Transverse colon (tissue), 4 donors: ENCODE measurements around the gene FLOT2. TPM values are rescaled to one million over a fixed set of nuclear protein-coding genes. Genes with fewer than 3 reads are reported as not detected.

ENCODE experiments used
- DNase-seq: peaks from one replicate; pipeline ENCODE4 v3.0.0-alpha.2; 2019
- H3K27ac ChIP-seq, 4 donors: fragments of 200-600 bp; sonication (generic); 2 replicates each; pipeline ENCODE4 v1.5.1; 2016 to 2018; ENCODE audit warnings: inconsistent platforms in 4 of 4
- H3K27me3 ChIP-seq: fragments of 200-600 bp; sonication (generic); 2 replicates; pipeline ENCODE4 v1.5.1; 2017; ENCODE audit warnings: inconsistent platforms
- H3K36me3 ChIP-seq, 4 donors: fragments of 200-600 bp; sonication (generic); 2 replicates each; pipeline ENCODE4 v1.5.1; 2017 to 2019; ENCODE audit warnings: inconsistent platforms in 4 of 4
- H3K4me1 ChIP-seq, 4 donors: fragments of 200-600 bp; sonication (generic); 2 replicates each; pipeline ENCODE4 v1.5.1; 2017 to 2020; ENCODE audit warnings: inconsistent platforms in 4 of 4
- H3K4me3 ChIP-seq, 4 donors: fragments of 200-600 bp; sonication (generic); 1 replicate in 1 of 4; 2 replicates in 3 of 4; pipeline versions ENCODE4 v1.5.1 to v1.6.1; 2017 to 2019; ENCODE audit warnings: inconsistent platforms in 4 of 4
- H3K9me3 ChIP-seq, 2 donors: fragments of 200-600 bp; sonication (generic); 2 replicates each; pipeline ENCODE4 v1.5.1; 2017 to 2019; ENCODE audit warnings: inconsistent platforms in 2 of 2
- EP300 ChIP-seq: sonication (generic); formaldehyde crosslinking; IDR thresholded peaks from one replicate; pipeline ENCODE4 v1.6.1; 2017; ENCODE audit warnings: antibody characterized with exemption, low read depth
- POLR2A ChIP-seq: fragments of 450-650 bp; IDR thresholded peaks from one replicate; pipeline ENCODE4 v1.6.1; 2016; ENCODE audit warnings: antibody characterized with exemption, mild to moderate bottlenecking, moderate library complexity
- POLR2AphosphoS5 ChIP-seq, 3 donors: sonication (generic); formaldehyde crosslinking; IDR thresholded peaks; one replicate each; pipeline ENCODE4 v1.6.1; 2016; ENCODE audit warnings: antibody characterized with exemption in 3 of 3
- WGBS, 2 donors: methylation state at CpG; one replicate each; pipeline ENCODE4 v1.1.5; 2018; ENCODE audit warnings: low coverage in 1 of 2; 5-methylcytosine and 5-hydroxymethylcytosine counted together
- in situ Hi-C, 4 donors: fragments of 200-750 bp; cut with MboI; loops; one replicate each; pipeline versions ENCODE4 v1.15.0 to v1.15.1; 2017; ENCODE audit warnings: low sequenced_read_pairs in 3 of 4, low pct_ligation_motif_present in 1 of 4, low pct_unique_long_range_greater_than_20kb in 1 of 4
- intact Hi-C: fragments of 100-400 bp; cut with DNase I; formaldehyde crosslinking; loops from one replicate; pipeline ENCODE4 v1.15.1; 2023; ENCODE audit warnings: low total_unique reads
- total RNA-seq, 4 donors: library from RNA; depleted of rRNA; stranded (reverse); fragments of >200 nt; gene quantifications; one replicate each; pipeline ENCODE4 v1.1.0, GENCODE V29; 2016
- TF ChIP-seq, protein P1 (sequence below), 5 experiments: fragments of 200-600 bp in 3 of 5; fragments of 450-650 bp in 2 of 5; sonication (generic) in 3 of 5; IDR thresholded peaks; 1 replicate in 2 of 5; 2 replicates in 3 of 5; pipeline ENCODE4 v1.5.1; 2016 to 2017; ENCODE audit warnings: antibody characterized with exemption in 5 of 5, inconsistent platforms in 3 of 5, mild to moderate bottlenecking in 2 of 5, moderate library complexity in 1 of 5

The FLOT2 gene
- total RNA-seq, 4 donors from 2014 or later: 35.8 to 95.8 (median 46.5) TPM

DNA sequence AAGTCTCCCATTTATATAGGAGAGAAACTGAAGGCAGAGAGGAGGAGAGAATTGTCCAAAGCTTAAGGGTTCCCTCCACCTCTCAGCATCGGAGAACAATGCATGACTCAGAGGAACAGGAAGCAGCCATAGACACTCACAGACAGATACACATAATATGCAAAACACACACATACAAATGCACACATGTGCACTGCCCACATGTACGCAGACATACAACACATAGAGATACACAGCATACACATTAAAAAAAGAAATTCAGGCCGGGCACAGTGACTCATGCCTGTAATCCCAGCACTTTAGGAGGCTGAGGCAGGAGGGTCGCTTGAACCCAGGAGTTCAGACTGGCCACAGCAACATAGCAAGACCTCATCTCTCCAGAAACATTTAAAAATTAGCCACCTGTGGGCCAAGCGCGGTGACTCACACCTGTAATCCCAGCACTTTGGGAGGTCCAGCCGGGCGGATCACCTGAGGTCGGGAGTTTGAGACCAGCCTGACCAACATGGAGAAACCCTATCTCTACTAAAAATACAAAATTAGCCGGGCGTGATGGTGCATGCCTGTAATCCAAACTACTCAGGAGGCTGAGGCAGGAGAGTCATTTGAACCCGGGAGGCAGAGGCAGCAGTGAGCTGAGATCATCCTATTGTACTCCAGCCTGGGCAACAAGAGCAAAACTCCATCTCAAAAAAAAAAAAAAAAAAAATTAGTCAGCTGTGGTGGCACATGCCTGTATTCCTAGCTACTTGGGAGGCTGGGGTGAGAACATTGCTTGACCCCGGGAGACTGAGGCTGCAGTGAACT lies 31.4 kb downstream of the FLOT2 start:
- 83 to 85% methylated on average over 3 to 13 of the region's 13 CpGs for WGBS, 2 donors
- intact Hi-C loops: no loop called here

GRCh38 chr17:28864991-28865849 lies 32.3 kb downstream of the FLOT2 start:
- 77% methylated on average over 11 of the region's 11 CpGs; no CpG with 5 or more reads in 1 of the 2 donors for WGBS, 2 donors
- H3K27me3 ChIP-seq: no peaks in the 10 kb centered on the region
- DNase-seq: peak; percentile 75
- in situ Hi-C loops: no loop called here
- TF ChIP-seq EP300 (no peak), POLR2AphosphoS5 (IDR thresholded peaks at IDR 0.05) (peak in 2 of 3 donors; percentile 48 to 59), POLR2A (peak; percentile 50)
- TF ChIP-seq, protein P1, sequence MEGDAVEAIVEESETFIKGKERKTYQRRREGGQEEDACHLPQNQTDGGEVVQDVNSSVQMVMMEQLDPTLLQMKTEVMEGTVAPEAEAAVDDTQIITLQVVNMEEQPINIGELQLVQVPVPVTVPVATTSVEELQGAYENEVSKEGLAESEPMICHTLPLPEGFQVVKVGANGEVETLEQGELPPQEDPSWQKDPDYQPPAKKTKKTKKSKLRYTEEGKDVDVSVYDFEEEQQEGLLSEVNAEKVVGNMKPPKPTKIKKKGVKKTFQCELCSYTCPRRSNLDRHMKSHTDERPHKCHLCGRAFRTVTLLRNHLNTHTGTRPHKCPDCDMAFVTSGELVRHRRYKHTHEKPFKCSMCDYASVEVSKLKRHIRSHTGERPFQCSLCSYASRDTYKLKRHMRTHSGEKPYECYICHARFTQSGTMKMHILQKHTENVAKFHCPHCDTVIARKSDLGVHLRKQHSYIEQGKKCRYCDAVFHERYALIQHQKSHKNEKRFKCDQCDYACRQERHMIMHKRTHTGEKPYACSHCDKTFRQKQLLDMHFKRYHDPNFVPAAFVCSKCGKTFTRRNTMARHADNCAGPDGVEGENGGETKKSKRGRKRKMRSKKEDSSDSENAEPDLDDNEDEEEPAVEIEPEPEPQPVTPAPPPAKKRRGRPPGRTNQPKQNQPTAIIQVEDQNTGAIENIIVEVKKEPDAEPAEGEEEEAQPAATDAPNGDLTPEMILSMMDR (IDR thresholded peaks at IDR 0.05): no peak
- no peaks in the 10 kb centered on the region for H3K9me3 ChIP-seq
- peaks cover 0 to 7% (median 3%) of the 10 kb centered on the region in 4 donors for H3K36me3 ChIP-seq
- peaks cover 4 to 20% (median 9%) of the 10 kb centered on the region in 4 donors for H3K4me1 ChIP-seq
- H3K4me3 ChIP-seq: no peak overlapping the region
- intact Hi-C loops: no loop called here
- H3K27ac ChIP-seq: peak overlapping the region; percentile 67 to 84 (median 75)

More for the DNA sequence above, 31.4 kb downstream of the FLOT2 start:
- H3K27me3 ChIP-seq: no peaks in the 10 kb centered on the region
- no peaks in the 10 kb centered on the region for H3K9me3 ChIP-seq
- peaks cover 4 to 20% (median 9%) of the 10 kb centered on the region in 4 donors for H3K4me1 ChIP-seq
- peak overlapping the region; percentile 67 to 84 (median 75) for H3K27ac ChIP-seq
- H3K36me3 ChIP-seq: no peaks in the 10 kb centered on the region
- TF ChIP-seq POLR2A: no peak
- TF ChIP-seq EP300: no peak
- no peak for TF ChIP-seq POLR2AphosphoS5 (IDR thresholded peaks at IDR 0.05)
- TF ChIP-seq, protein P1 (IDR thresholded peaks at IDR 0.05): no peak
- no peak overlapping the region for H3K4me3 ChIP-seq
- in situ Hi-C loops: no loop called here
- DNase-seq: no peak

DNA sequence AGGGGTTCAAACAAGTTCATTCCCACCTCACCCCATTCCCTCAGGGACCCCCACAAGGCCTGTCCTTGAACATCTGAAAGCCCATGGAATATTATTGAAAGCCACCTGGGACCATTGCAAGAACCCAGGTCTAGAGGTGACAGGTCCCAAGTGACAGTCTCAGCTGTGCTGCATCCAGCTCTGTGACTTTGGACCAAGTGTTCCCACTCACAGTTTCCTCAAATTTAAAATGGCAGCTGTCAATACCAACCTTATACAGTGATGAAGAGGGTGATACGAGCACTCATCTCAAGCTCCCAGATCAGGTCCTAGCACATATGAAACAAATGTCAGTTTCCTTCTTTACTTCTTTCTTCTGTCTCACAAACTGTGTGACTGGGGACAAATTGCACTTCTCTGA lies 33.6 kb downstream of the FLOT2 start:
- 95 to 100% methylated on average over 1 of the region's 1 CpG for WGBS, 2 donors
- no peak for TF ChIP-seq POLR2AphosphoS5 (IDR thresholded peaks at IDR 0.05)
- no peak for TF ChIP-seq EP300
- no peak for TF ChIP-seq POLR2A
- TF ChIP-seq, protein P1 (IDR thresholded peaks at IDR 0.05): no peak
- no peaks in the 10 kb centered on the region for H3K9me3 ChIP-seq
- DNase-seq: no peak
- H3K27ac ChIP-seq: no peak overlapping the region
- no peak overlapping the region for H3K4me3 ChIP-seq
- in situ Hi-C loops: no loop called here
- no peaks in the 10 kb centered on the region for H3K27me3 ChIP-seq
- peaks cover 4 to 20% (median 9%) of the 10 kb centered on the region in 4 donors for H3K4me1 ChIP-seq
- H3K36me3 ChIP-seq: peaks cover 0 to 10% (median 3%) of the 10 kb centered on the region in 4 donors
- intact Hi-C loops: no loop called here

DNA sequence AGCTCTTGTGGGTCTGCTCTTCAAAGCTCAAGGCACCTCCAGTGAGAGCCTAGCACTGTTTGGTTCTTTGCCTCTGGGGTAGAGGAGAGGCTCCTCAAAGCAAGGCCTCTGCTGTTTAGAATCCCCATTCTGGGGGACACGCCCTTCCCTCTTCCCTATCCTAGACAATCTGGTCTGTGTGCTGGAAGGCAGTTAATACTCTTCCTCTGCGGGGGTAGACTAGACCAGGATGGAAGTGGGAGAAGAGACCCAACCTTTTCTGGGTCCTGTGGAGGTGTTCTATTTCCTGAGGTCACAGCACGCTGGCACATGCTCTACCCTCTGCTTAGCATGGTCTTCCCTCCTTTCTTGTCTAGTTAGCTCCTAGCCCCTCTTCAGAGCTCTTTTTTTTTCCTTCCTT lies 35.0 kb downstream of the FLOT2 start:
- DNase-seq: no peak
- peaks cover 0 to 19% (median 9%) of the 10 kb centered on the region in 4 donors for H3K36me3 ChIP-seq
- TF ChIP-seq, protein P1 (IDR thresholded peaks at IDR 0.05): no peak
- TF ChIP-seq EP300 (no peak), POLR2A (no peak), POLR2AphosphoS5 (IDR thresholded peaks at IDR 0.05) (no peak)
- no peak overlapping the region for H3K27ac ChIP-seq
- intact Hi-C loops (no loop called here), in situ Hi-C loops (no loop called here)
- H3K4me1 ChIP-seq: peaks cover 4 to 20% (median 9%) of the 10 kb centered on the region in 4 donors
- no peaks in the 10 kb centered on the region for H3K27me3 ChIP-seq
- WGBS, 2 donors: 88% methylated on average over 3 of the region's 3 CpGs; no CpG with 5 or more reads in 1 of the 2 donors
- no peaks in the 10 kb centered on the region for H3K9me3 ChIP-seq
- no peak overlapping the region for H3K4me3 ChIP-seq
